Astrocyte (in vitro differentiated cells and primary cell): Measurements from ENCODE around the gene EAPP.

Experiments used
- CTCF ChIP-seq: IDR thresholded peaks from 2 replicates; pipeline ENCODE4 v1.5.1; 2011; ENCODE audit warnings: low read depth, mild to moderate bottlenecking, inconsistent platforms, low read length, moderate library complexity; ENCODE audit not compliant: insufficient read depth
- EZH2 ChIP-seq: IDR thresholded peaks from 2 replicates; pipeline ENCODE4 v1.6.1; 2012; ENCODE audit warnings: mild to moderate bottlenecking, low read length, inconsistent platforms; ENCODE audit not compliant: insufficient read depth

- no peak for TF ChIP-seq CTCF
- TF ChIP-seq EZH2: no peak
Observed at GRCh38 chr14:34478261-34478660, 61.2 kb downstream of the EAPP start.
